Progenitor cell of endocrine pancreas (in vitro differentiated cells): Measurements from ENCODE around the gene RSBN1. TPM values are rescaled to one million over a fixed set of nuclear protein-coding genes. Genes with fewer than 3 reads are reported as not detected.
A peak's percentile ranks its signal among the peaks of the same experiment; 100 is the strongest.

Source experiments
- DNase-seq: peaks from one replicate; pipeline ENCODE4 v3.0.0; 2021; ENCODE audit warnings: low spot score; ENCODE audit not compliant: unreplicated experiment
- H3K27ac Mint-ChIP-seq: 2 replicates; pipeline ENCODE4 v1.8.0; 2021; ENCODE audit warnings: mild to moderate bottlenecking, moderate library complexity, mixed read lengths
- H3K27me3 Mint-ChIP-seq: 2 replicates; pipeline ENCODE4 v1.8.0; 2021; ENCODE audit warnings: mixed read lengths
- H3K36me3 Mint-ChIP-seq: 2 replicates; pipeline ENCODE4 v1.8.0; 2022; ENCODE audit warnings: mixed read lengths; ENCODE audit not compliant: insufficient read depth
- H3K4me1 Mint-ChIP-seq: 2 replicates; pipeline ENCODE4 v1.8.0; 2021; ENCODE audit warnings: low read depth, mixed read lengths
- H3K4me3 Mint-ChIP-seq: 2 replicates; pipeline ENCODE4 v1.8.0; 2021; ENCODE audit warnings: low read depth, mild to moderate bottlenecking, moderate library complexity, mixed read lengths
- H3K9me3 Mint-ChIP-seq: 2 replicates; pipeline ENCODE4 v1.8.0; 2021; ENCODE audit warnings: low read depth, mixed read lengths
- total RNA-seq: library from RNA; stranded (reverse); gene quantifications from 2 replicates; pipeline ENCODE4 v1.2.1, GENCODE V29; 2021
- TF ChIP-seq, protein P1 (sequence below): fragments of 200-600 bp; sonication (generic); IDR thresholded peaks from one replicate; pipeline ENCODE4 v1.5.0; 2021; ENCODE audit warnings: antibody characterized with exemption, mild to moderate bottlenecking; ENCODE audit not compliant: unreplicated experiment

The RSBN1 gene
- total RNA-seq, 1 donor from 2014 or later = 25.9 TPM

DNA sequence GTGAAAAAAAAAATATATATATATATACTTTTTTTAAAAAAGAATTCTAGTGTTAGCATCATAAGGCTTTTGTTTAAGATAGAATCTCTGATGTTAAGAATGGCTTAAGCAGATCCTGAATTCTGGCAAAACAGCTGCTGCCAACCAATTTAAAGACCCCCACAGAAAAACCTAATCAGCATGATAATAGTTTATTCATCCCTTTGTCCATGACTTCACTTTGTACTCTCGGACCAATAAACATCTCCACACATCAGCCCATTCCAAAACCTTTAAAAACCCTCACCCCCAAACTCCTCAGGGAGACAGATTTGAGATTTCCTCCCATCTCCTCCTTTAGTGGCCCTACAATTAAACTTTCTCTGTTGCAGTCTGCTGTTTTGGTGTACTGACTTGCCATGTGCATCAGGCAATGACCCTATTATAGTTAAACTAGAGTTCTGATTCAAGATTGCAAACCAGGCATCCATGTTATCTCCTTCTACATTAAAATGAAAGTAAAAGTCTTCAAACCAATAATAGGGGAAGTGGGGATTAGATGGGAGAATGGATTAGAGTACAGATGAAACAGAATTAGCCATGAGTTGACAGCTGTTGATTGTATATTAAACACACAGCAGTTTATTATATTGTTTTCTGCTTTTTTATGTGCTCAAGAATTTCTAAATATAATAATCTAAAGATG is 43.2 kb downstream of the RSBN1 start:
- no peak for DNase-seq
- Mint-ChIP-seq H3K27ac (no peak overlapping the region), H3K4me3 (no peak overlapping the region)

GRCh38 chr1:113765306-113766230 is 46.7 kb downstream of the RSBN1 start:
- Mint-ChIP-seq H3K27ac (no peak overlapping the region), H3K4me3 (no peak overlapping the region), H3K27me3 (no peaks in the 10 kb centered on the region), H3K36me3 (peaks cover 6% of the 10 kb centered on the region), H3K4me1 (peaks cover 13% of the 10 kb centered on the region), H3K9me3 (no peaks in the 10 kb centered on the region)
- TF ChIP-seq, protein P1, sequence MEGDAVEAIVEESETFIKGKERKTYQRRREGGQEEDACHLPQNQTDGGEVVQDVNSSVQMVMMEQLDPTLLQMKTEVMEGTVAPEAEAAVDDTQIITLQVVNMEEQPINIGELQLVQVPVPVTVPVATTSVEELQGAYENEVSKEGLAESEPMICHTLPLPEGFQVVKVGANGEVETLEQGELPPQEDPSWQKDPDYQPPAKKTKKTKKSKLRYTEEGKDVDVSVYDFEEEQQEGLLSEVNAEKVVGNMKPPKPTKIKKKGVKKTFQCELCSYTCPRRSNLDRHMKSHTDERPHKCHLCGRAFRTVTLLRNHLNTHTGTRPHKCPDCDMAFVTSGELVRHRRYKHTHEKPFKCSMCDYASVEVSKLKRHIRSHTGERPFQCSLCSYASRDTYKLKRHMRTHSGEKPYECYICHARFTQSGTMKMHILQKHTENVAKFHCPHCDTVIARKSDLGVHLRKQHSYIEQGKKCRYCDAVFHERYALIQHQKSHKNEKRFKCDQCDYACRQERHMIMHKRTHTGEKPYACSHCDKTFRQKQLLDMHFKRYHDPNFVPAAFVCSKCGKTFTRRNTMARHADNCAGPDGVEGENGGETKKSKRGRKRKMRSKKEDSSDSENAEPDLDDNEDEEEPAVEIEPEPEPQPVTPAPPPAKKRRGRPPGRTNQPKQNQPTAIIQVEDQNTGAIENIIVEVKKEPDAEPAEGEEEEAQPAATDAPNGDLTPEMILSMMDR = no peak
- no peak for DNase-seq

More for the DNA sequence above, 43.2 kb downstream of the RSBN1 start:
- peaks cover 4% of the 10 kb centered on the region for H3K36me3 Mint-ChIP-seq
- H3K27me3 Mint-ChIP-seq = no peaks in the 10 kb centered on the region
- no peaks in the 10 kb centered on the region for H3K4me1 Mint-ChIP-seq
- TF ChIP-seq, protein P1 = no peak
- H3K9me3 Mint-ChIP-seq = no peaks in the 10 kb centered on the region

- H3K27me3 Mint-ChIP-seq = no peaks in the 10 kb centered on the region
- no peak for DNase-seq
- H3K36me3 Mint-ChIP-seq = peaks cover 6% of the 10 kb centered on the region
- TF ChIP-seq, protein P1 = no peak
- peaks cover 19% of the 10 kb centered on the region for H3K4me1 Mint-ChIP-seq
- H3K27ac Mint-ChIP-seq = no peak overlapping the region
- no peaks in the 10 kb centered on the region for H3K9me3 Mint-ChIP-seq
- H3K4me3 Mint-ChIP-seq = no peak overlapping the region
These were observed 48.6 kb downstream of the RSBN1 start for GRCh38 chr1:113763661-113764060.

DNA sequence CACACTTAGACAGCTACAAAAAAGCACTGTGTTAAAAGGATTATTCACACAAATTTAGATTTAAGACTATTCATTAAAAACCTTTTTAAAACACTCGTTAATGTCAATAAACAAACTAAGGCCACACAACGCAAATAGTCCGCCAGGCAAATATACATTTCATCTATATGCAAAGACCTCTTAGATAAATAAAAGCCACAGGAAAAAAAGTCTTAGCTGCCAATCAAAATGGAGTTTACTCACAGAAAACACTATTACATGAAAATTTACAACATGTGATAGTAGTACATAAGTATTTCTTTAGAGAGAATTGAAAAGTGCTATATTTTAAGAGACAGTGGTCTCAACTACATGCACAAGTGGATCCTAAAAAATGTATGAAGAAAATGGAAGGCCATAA is 50.3 kb downstream of the RSBN1 start:
- Mint-ChIP-seq H3K27ac (peak overlapping the region; percentile 84), H3K4me3 (no peak overlapping the region), H3K9me3 (no peaks in the 10 kb centered on the region), H3K27me3 (no peaks in the 10 kb centered on the region), H3K4me1 (peaks cover 27% of the 10 kb centered on the region), H3K36me3 (peaks cover 5% of the 10 kb centered on the region)
- DNase-seq = no peak
- TF ChIP-seq, protein P1 = no peak
